NT2/D1 (cell line): Measurements from ENCODE around the gene ZSWIM8.
"Not testable (repeated sequence)": the region's sequence is repeated elsewhere in the genome, so short reads cannot be mapped to it uniquely, and the experiment has no call there.

ENCODE experiments used
- DNase-seq: peaks from one replicate; pipeline ENCODE4 v3.0.0-alpha.2; 2011; ENCODE audit warnings: low read depth, low spot score
- H3K27me3 ChIP-seq: 2 replicates; pipeline ENCODE4 v1.6.0; 2011; ENCODE audit warnings: mild to moderate bottlenecking; ENCODE audit not compliant: insufficient read length, insufficient read depth
- H3K36me3 ChIP-seq: 2 replicates; pipeline ENCODE4 v1.6.1; 2011; ENCODE audit warnings: mild to moderate bottlenecking, low read length, mixed read lengths; ENCODE audit not compliant: insufficient read depth, insufficient read length
- H3K4me1 ChIP-seq: 2 replicates; pipeline ENCODE4 v1.5.1; 2011; ENCODE audit not compliant: insufficient read depth, insufficient read length
- H3K4me3 ChIP-seq: 2 replicates; pipeline ENCODE4 v1.5.1; 2011; ENCODE audit warnings: low read depth; ENCODE audit not compliant: insufficient read length
- H3K9ac ChIP-seq: 2 replicates; pipeline ENCODE4 v1.6.0; 2011; ENCODE audit warnings: low read depth; ENCODE audit not compliant: insufficient read length
- H3K9me3 ChIP-seq: 2 replicates; pipeline ENCODE4 v1.5.1; 2011; ENCODE audit warnings: mild to moderate bottlenecking, low read length; ENCODE audit not compliant: insufficient read depth
- SUZ12 ChIP-seq: IDR thresholded peaks from 2 replicates; pipeline ENCODE4 v1.6.1; 2011; ENCODE audit not compliant: insufficient read length, insufficient read depth; ENCODE audit errors: extremely low read depth
- YY1 ChIP-seq: IDR thresholded peaks from 2 replicates; pipeline ENCODE4 v1.6.1; 2011; ENCODE audit not compliant: insufficient read length, insufficient read depth
- ZNF274 ChIP-seq: IDR thresholded peaks from 2 replicates; pipeline ENCODE4 v1.6.1; 2011; ENCODE audit warnings: mild to moderate bottlenecking, low read depth, low read length

Gene ZSWIM8

GRCh38 chr10:73793456-73793855, 8.1 kb downstream of the ZSWIM8 start:
- Histone ChIP-seq H3K36me3 (peaks cover 82% of the 10 kb centered on the region), H3K4me1 (peaks cover 3% of the 10 kb centered on the region), H3K9ac (no peak overlapping the region), H3K4me3 (no peak overlapping the region), H3K27me3 (no peaks in the 10 kb centered on the region), H3K9me3 (no peaks in the 10 kb centered on the region)
- no peak for DNase-seq
- TF ChIP-seq YY1 (no peak), ZNF274 (no peak), SUZ12 (no peak)

GRCh38 chr10:73795491-73795890, 10.1 kb downstream of the ZSWIM8 start:
- not testable (repeated sequence) for DNase-seq, H3K9me3 ChIP-seq, H3K4me3 ChIP-seq, H3K4me1 ChIP-seq, H3K9ac ChIP-seq, H3K27me3 ChIP-seq
- peaks cover 83% of the 10 kb centered on the region for H3K36me3 ChIP-seq

GRCh38 chr10:73796035-73796434, 10.6 kb downstream of the ZSWIM8 start:
- peaks cover 82% of the 10 kb centered on the region for H3K36me3 ChIP-seq
- not testable (repeated sequence) for H3K4me1 ChIP-seq, DNase-seq, H3K27me3 ChIP-seq, H3K9me3 ChIP-seq, H3K4me3 ChIP-seq, H3K9ac ChIP-seq

- TF ChIP-seq SUZ12 (no peak), ZNF274 (no peak), YY1 (no peak)
- Histone ChIP-seq H3K4me1 (no peaks in the 10 kb centered on the region), H3K4me3 (no peak overlapping the region), H3K9ac (no peak overlapping the region), H3K36me3 (peaks cover 82% of the 10 kb centered on the region), H3K27me3 (no peaks in the 10 kb centered on the region), H3K9me3 (no peaks in the 10 kb centered on the region)
- no peak for DNase-seq
These were observed 11.4 kb downstream of the ZSWIM8 start for GRCh38 chr10:73796766-73797165.

GRCh38 chr10:73797324-73798025, 12.1 kb downstream of the ZSWIM8 start:
- H3K36me3 ChIP-seq: peaks cover 82% of the 10 kb centered on the region
- no peak for DNase-seq

GRCh38 chr10:73798087-73798486, 12.7 kb downstream of the ZSWIM8 start:
- H3K9ac ChIP-seq: no peak overlapping the region
- H3K27me3 ChIP-seq: no peaks in the 10 kb centered on the region
- no peaks in the 10 kb centered on the region for H3K9me3 ChIP-seq
- TF ChIP-seq YY1: no peak
- TF ChIP-seq SUZ12: no peak
- no peak for TF ChIP-seq ZNF274
- H3K4me3 ChIP-seq: no peak overlapping the region
- H3K36me3 ChIP-seq: peaks cover 82% of the 10 kb centered on the region
- DNase-seq: no peak
- no peaks in the 10 kb centered on the region for H3K4me1 ChIP-seq

More at GRCh38 chr10:73797324-73798025, 12.1 kb downstream of the ZSWIM8 start:
- H3K4me3 ChIP-seq: no peak overlapping the region
- no peaks in the 10 kb centered on the region for H3K27me3 ChIP-seq
- H3K9me3 ChIP-seq: no peaks in the 10 kb centered on the region
- no peaks in the 10 kb centered on the region for H3K4me1 ChIP-seq
- no peak overlapping the region for H3K9ac ChIP-seq
- TF ChIP-seq ZNF274 (no peak), SUZ12 (no peak), YY1 (no peak)

- Histone ChIP-seq H3K4me1 (no peaks in the 10 kb centered on the region), H3K9ac (no peak overlapping the region), H3K4me3 (no peak overlapping the region), H3K36me3 (peaks cover 76% of the 10 kb centered on the region), H3K27me3 (no peaks in the 10 kb centered on the region), H3K9me3 (no peaks in the 10 kb centered on the region)
- TF ChIP-seq YY1 (no peak), SUZ12 (no peak), ZNF274 (no peak)
- no peak for DNase-seq
These were observed 13.6 kb downstream of the ZSWIM8 start for GRCh38 chr10:73798927-73799560.
